Peyer's patch (tissue), 4 donors: ENCODE results near the gene PDE4D.
A peak's percentile ranks its signal among the peaks of the same experiment; 100 is the strongest.

Experiments
- CTCF ChIP-seq, 6 experiments: fragments of 450-650 bp in 4 of 6; fragments of 200-600 bp in 2 of 6; sonication (generic) in 1 of 6; IDR thresholded peaks; one replicate each; pipeline ENCODE4 v1.5.1; 2017 to 2019; ENCODE audit warnings: antibody characterized with exemption in 6 of 6, mild to moderate bottlenecking in 3 of 6, moderate library complexity in 1 of 6
- POLR2A ChIP-seq, 2 donors: fragments of 450-650 bp; IDR thresholded peaks; one replicate each; pipeline ENCODE4 v1.5.1; 2017; ENCODE audit warnings: antibody characterized with exemption in 2 of 2, mild to moderate bottlenecking in 2 of 2, moderate library complexity in 2 of 2

- no peak for TF ChIP-seq CTCF (IDR thresholded peaks at IDR 0.05)
- peak; percentile 12 to 25 for TF ChIP-seq POLR2A (IDR thresholded peaks at IDR 0.05)
Measured at GRCh38 chr5:59598547-59598874, 295.0 kb downstream of the PDE4D start.
